ENCODE measurements around the gene MUC16. TPM values are rescaled to one million over a fixed set of nuclear protein-coding genes. Genes with fewer than 3 reads are reported as not detected.

Gene MUC16
- total and polyA plus RNA-seq, 2 of the 13 experiments (the other 11 are each of a cell fraction or from before 2014, with no cell fraction given), result not detected

GRCh38 chr19:9018163-9018875 is 8.1 kb upstream of the MUC16 start:
- Histone ChIP-seq H3K36me3 (replicated peaks in 1 of 2; ENCODE audit: control insufficient read depth in 1 of 2, insufficient read depth in 2 of 2, low read length in 2 of 2) (no peaks in the 10 kb centered on the region), H3K4me1 (ENCODE audit: insufficient read depth, low read length) (no peaks in the 10 kb centered on the region), H3K27me3 (ENCODE audit: control insufficient read depth in 1 of 2, insufficient read depth in 2 of 2, low read length in 2 of 2) (no peaks in the 10 kb centered on the region), H2AFZ (ENCODE audit: low read length) (no peak overlapping the region), H3K27ac (ENCODE audit: extremely low read length, insufficient read depth, low read length) (no peak overlapping the region), H3K4me2 (ENCODE audit: low read depth, low read length) (no peak overlapping the region), H4K20me1 (ENCODE audit: insufficient read depth, low read length) (no peaks in the 10 kb centered on the region), H3K9ac (ENCODE audit: insufficient read depth, low read depth, low read length) (no peak overlapping the region), H3K4me3 (replicated peaks in 1 of 3; ENCODE audit: insufficient read depth in 1 of 3, low read depth in 2 of 3, low read length in 3 of 3) (no peak overlapping the region), H3K79me2 (ENCODE audit: insufficient read depth, low read length) (no peaks in the 10 kb centered on the region), H3K9me3 (ENCODE audit: low read length) (no peaks in the 10 kb centered on the region; the same call in 1 of the 2 replicates)
- CTCF ChIA-PET (ENCODE audit: low intra/inter-chr PET ratio, low total read pairs), result no interaction called here
- FAIRE-seq (no peak), DNase-seq (ENCODE audit: low spot score) (no peak), ATAC-seq (no peak)
- intact Hi-C loops (cut with micrococcal nuclease; ENCODE audit: unreplicated experiment), result no loop called here
- in situ Hi-C loops (cut with HindIII; ENCODE audit: extremely low pct_ligation_motif_present, low pct_unique_long_range_greater_than_20kb), result no loop called here
- WGBS (ENCODE audit: low lambda C conversion rate), result 71% methylated on average over 25 of the region's 27 CpGs
- no peak for TF ChIP-seq DZIP1 (CRISPR knock-in tag; IDR thresholded peaks at IDR 0.05)
- no peak for TF ChIP-seq TCF7 (IDR thresholded peaks at IDR 0.05; ENCODE audit: low read depth)
- no peak for TF ChIP-seq KDM5A (IDR thresholded peaks at IDR 0.05; ENCODE audit: borderline replicate concordance, low read length)
- TF ChIP-seq DNMT3B (CRISPR knock-in tag; conservative IDR thresholded peaks at IDR 0.05), result no peak
- TF ChIP-seq ZNF766 (CRISPR knock-in tag; IDR thresholded peaks at IDR 0.05; ENCODE audit: borderline replicate concordance), result no peak
- no peak for TF ChIP-seq ZNF879 (CRISPR knock-in tag; IDR thresholded peaks at IDR 0.05)
- TF ChIP-seq PLRG1 (conservative IDR thresholded peaks at IDR 0.05), result no peak
- TF ChIP-seq NR2C2 (CRISPR knock-in tag; IDR thresholded peaks at IDR 0.05; ENCODE audit: borderline replicate concordance), result no peak
- TF ChIP-seq PTBP1 (IDR thresholded peaks at IDR 0.05; ENCODE audit: low read depth, low read length, poor library complexity, severe bottlenecking), result no peak
- POLR2A ChIA-PET, result no interaction called here
- no TSS peak for BruUV-seq (replicated peaks)
